Measurements from ENCODE around the gene CDK8.

DNA sequence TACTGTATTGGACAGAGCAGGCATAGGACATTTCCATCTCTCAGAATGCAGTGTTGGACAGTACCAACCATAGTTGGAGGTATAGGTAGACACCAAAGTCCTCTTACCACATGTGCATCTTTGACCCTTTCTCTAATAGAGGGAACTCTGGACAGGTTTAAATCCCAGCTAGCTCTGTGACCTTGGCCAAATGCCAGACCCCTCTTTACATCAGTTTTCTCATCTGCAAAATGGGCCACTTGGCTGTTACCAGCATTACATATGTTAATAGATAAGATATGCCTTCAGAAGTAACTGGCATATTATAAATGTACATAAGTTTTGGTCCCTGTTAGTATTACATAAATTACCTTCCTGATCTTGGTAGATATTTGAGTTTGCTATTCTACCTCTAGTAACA, 54.3 kb downstream of the CDK8 start:
- TF ChIP-seq, protein P1, sequence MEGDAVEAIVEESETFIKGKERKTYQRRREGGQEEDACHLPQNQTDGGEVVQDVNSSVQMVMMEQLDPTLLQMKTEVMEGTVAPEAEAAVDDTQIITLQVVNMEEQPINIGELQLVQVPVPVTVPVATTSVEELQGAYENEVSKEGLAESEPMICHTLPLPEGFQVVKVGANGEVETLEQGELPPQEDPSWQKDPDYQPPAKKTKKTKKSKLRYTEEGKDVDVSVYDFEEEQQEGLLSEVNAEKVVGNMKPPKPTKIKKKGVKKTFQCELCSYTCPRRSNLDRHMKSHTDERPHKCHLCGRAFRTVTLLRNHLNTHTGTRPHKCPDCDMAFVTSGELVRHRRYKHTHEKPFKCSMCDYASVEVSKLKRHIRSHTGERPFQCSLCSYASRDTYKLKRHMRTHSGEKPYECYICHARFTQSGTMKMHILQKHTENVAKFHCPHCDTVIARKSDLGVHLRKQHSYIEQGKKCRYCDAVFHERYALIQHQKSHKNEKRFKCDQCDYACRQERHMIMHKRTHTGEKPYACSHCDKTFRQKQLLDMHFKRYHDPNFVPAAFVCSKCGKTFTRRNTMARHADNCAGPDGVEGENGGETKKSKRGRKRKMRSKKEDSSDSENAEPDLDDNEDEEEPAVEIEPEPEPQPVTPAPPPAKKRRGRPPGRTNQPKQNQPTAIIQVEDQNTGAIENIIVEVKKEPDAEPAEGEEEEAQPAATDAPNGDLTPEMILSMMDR (conservative IDR thresholded peaks at IDR 0.05 in 1 of 2, IDR thresholded peaks at IDR 0.05 in 1 of 2; ENCODE audit: low read depth in 1 of 2, low read length in 2 of 2) = no peak
- no peak for TF ChIP-seq EZH2 (IDR thresholded peaks at IDR 0.05; ENCODE audit: low read length, missing control alignments)
